Fibroblast of skin of right quadriceps (primary cell): ENCODE data around the gene ATP6V1C2.

ENCODE experiments used
- DNase-seq: peaks from one replicate; pipeline ENCODE4 v3.0.0-alpha.2; 2013

The ATP6V1C2 gene

GRCh38 chr2:10733566-10733925 is 12.1 kb downstream of the ATP6V1C2 start:
- DNase-seq = no peak

GRCh38 chr2:10733980-10734379 is 12.6 kb downstream of the ATP6V1C2 start:
- no peak for DNase-seq

GRCh38 chr2:10738192-10738591 is 16.8 kb downstream of the ATP6V1C2 start:
- no peak for DNase-seq

GRCh38 chr2:10740226-10740625 is 18.8 kb downstream of the ATP6V1C2 start:
- no peak for DNase-seq

- DNase-seq = no peak
Measured at GRCh38 chr2:10741139-10741538, 19.7 kb downstream of the ATP6V1C2 start.

GRCh38 chr2:10742666-10743065 is 21.2 kb downstream of the ATP6V1C2 start:
- DNase-seq = no peak

- no peak for DNase-seq
Measured at GRCh38 chr2:10750610-10751009, 29.2 kb downstream of the ATP6V1C2 start.

- no peak for DNase-seq
Measured at GRCh38 chr2:10752236-10752635, 30.8 kb downstream of the ATP6V1C2 start.

GRCh38 chr2:10753156-10753555 is 31.7 kb downstream of the ATP6V1C2 start:
- no peak for DNase-seq

GRCh38 chr2:10753876-10754275 is 32.4 kb downstream of the ATP6V1C2 start:
- no peak for DNase-seq

GRCh38 chr2:10755621-10756020 is 34.2 kb downstream of the ATP6V1C2 start:
- DNase-seq = no peak

GRCh38 chr2:10757814-10758286 is 36.4 kb downstream of the ATP6V1C2 start:
- DNase-seq = no peak

- DNase-seq = no peak
Measured at GRCh38 chr2:10759151-10759714, 37.8 kb downstream of the ATP6V1C2 start.

GRCh38 chr2:10760794-10761504 is 39.5 kb downstream of the ATP6V1C2 start:
- no peak for DNase-seq

GRCh38 chr2:10761591-10761990 is 40.2 kb downstream of the ATP6V1C2 start:
- DNase-seq = no peak

GRCh38 chr2:10762651-10763460 is 41.4 kb downstream of the ATP6V1C2 start:
- no peak for DNase-seq

- DNase-seq = no peak
Measured at GRCh38 chr2:10763461-10763800, 42.0 kb downstream of the ATP6V1C2 start.

- DNase-seq = no peak
Measured at GRCh38 chr2:10764096-10764785, 42.8 kb downstream of the ATP6V1C2 start.

GRCh38 chr2:10764896-10765295 is 43.5 kb downstream of the ATP6V1C2 start:
- no peak for DNase-seq

- DNase-seq = no peak
Measured at GRCh38 chr2:10765461-10765860, 44.0 kb downstream of the ATP6V1C2 start.

GRCh38 chr2:10765914-10766313 is 44.5 kb downstream of the ATP6V1C2 start:
- DNase-seq = no peak

- DNase-seq = no peak
Measured at GRCh38 chr2:10768063-10768507, 46.7 kb downstream of the ATP6V1C2 start.
